ENCODE measurements around the gene ANKRD53.

GRCh38 chr2:71001981-71002570, 23.6 kb downstream of the ANKRD53 start:
- TF ChIP-seq, protein P1, sequence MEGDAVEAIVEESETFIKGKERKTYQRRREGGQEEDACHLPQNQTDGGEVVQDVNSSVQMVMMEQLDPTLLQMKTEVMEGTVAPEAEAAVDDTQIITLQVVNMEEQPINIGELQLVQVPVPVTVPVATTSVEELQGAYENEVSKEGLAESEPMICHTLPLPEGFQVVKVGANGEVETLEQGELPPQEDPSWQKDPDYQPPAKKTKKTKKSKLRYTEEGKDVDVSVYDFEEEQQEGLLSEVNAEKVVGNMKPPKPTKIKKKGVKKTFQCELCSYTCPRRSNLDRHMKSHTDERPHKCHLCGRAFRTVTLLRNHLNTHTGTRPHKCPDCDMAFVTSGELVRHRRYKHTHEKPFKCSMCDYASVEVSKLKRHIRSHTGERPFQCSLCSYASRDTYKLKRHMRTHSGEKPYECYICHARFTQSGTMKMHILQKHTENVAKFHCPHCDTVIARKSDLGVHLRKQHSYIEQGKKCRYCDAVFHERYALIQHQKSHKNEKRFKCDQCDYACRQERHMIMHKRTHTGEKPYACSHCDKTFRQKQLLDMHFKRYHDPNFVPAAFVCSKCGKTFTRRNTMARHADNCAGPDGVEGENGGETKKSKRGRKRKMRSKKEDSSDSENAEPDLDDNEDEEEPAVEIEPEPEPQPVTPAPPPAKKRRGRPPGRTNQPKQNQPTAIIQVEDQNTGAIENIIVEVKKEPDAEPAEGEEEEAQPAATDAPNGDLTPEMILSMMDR (IDR thresholded peaks at IDR 0.05; ENCODE audit: insufficient read depth, low read length, poor library complexity, severe bottlenecking), result no peak
- no peak for TF ChIP-seq EZH2phosphoT487 (conservative IDR thresholded peaks at IDR 0.05; ENCODE audit: low read length)
